ENCODE results near the gene FGD6. TPM values are rescaled to one million over a fixed set of nuclear protein-coding genes. Genes with fewer than 3 reads are reported as not detected.
A peak's percentile ranks its signal among the peaks of the same experiment; 100 is the strongest.

The FGD6 gene
- total RNA-seq, 2 experiments from 2014 or later, result 5.6 to 7.8 TPM

DNA sequence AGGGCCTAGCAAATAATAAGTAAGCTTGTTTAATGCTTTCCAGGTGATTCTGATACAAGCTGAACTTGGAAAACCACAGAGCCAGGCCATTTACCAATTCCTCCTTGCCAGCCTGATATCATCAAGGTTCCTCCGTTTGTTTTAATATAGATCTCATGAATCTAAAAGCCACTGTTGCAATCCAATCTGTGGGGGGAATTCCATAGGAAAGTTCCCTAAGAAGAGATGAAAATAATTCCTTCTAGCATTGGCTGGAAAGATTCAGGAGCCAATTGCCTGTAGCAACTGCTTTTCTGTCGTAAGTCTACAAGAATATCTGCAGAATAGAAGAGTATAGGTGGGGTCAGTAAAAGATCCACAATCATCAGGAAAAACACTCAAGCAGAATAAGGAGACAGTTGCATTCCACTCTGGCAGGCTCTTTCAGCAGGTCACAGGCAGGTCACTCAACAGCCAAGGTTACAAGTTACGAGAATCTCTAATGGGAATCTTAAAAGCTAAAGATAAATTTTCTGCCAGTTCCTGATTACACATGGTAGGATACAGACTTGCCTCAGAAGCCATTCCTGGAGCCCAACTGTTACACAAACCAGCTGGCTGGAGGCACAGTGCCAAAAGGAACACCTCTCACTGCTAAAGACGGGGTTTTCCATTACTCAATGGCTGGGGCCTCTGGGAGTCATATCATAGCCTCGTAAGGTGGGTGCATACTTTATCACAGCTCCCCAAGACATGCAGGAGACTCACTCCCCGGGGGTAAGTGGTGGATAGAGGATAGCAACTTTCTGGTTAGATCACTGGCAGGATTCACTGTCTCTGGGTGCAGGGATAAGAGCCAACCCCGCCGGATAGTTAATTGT, 43.6 kb downstream of the FGD6 start:
- Histone ChIP-seq H4K20me1 (ENCODE audit: insufficient read depth, low read length) (no peaks in the 10 kb centered on the region), H2AFZ (ENCODE audit: low read length) (no peak overlapping the region), H3K4me1 (ENCODE audit: insufficient read depth, low read length, poor library complexity, severe bottlenecking) (peaks cover 3% of the 10 kb centered on the region), H3K36me3 (ENCODE audit: insufficient read depth, low read length) (no peaks in the 10 kb centered on the region; the same call in 1 of the 2 replicates), H3K4me3 (ENCODE audit: low read depth, low read length, poor library complexity, severe bottlenecking) (no peak overlapping the region), H3K9me3 (ENCODE audit: low read length) (no peaks in the 10 kb centered on the region), H3K79me2 (ENCODE audit: insufficient read depth, low read depth, low read length) (no peaks in the 10 kb centered on the region), H3K27ac (ENCODE audit: low read depth, low read length, poor library complexity, severe bottlenecking) (no peak overlapping the region), H3K9me2 (ENCODE audit: insufficient read depth, low read length) (no peaks in the 10 kb centered on the region), H3K4me2 (ENCODE audit: low read length) (no peak overlapping the region)
- ChIA-PET POLR2A (interaction anchor here (0.6 to 1.7 kb wide), 2 partner anchors 10 to 532 kb away, joined by 4 read pairs; no protein-coding TSS in a partner anchor), CTCF (ENCODE audit: unreplicated experiment) (no interaction called here)
- DNase-seq (ENCODE audit: low spot score), result no peak
- TF ChIP-seq, protein P1, sequence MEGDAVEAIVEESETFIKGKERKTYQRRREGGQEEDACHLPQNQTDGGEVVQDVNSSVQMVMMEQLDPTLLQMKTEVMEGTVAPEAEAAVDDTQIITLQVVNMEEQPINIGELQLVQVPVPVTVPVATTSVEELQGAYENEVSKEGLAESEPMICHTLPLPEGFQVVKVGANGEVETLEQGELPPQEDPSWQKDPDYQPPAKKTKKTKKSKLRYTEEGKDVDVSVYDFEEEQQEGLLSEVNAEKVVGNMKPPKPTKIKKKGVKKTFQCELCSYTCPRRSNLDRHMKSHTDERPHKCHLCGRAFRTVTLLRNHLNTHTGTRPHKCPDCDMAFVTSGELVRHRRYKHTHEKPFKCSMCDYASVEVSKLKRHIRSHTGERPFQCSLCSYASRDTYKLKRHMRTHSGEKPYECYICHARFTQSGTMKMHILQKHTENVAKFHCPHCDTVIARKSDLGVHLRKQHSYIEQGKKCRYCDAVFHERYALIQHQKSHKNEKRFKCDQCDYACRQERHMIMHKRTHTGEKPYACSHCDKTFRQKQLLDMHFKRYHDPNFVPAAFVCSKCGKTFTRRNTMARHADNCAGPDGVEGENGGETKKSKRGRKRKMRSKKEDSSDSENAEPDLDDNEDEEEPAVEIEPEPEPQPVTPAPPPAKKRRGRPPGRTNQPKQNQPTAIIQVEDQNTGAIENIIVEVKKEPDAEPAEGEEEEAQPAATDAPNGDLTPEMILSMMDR (conservative IDR thresholded peaks at IDR 0.05; ENCODE audit: low read length), result no peak
- no peak for TF ChIP-seq EZH2phosphoT487 (IDR thresholded peaks at IDR 0.05; ENCODE audit: borderline replicate concordance, low read depth, low read length)
- intact Hi-C loops (cut with micrococcal nuclease; ENCODE audit: unreplicated experiment), result no loop called here
- BruUV-seq (replicated peaks), result no TSS peak

DNA sequence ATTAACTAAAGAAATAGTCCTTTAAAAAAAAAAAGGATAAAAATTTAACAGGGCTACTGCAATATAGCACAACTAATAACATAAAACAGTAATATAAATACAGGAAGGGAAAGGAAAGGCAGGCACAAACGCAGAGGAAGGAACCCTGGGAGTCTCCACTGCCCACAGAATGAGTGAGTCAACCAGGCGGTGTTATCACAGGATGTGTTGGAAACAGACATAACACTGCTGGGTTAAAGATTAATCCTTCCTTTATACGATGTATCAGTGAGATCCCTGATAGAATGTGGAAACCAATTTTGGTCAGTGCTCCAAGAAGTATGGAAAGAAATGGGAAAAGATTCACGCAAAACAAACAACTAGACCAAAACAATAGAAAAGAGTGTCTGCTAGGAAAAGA, 47.9 kb downstream of the FGD6 start:
- no peak overlapping the region for H3K27ac ChIP-seq (ENCODE audit: low read depth, low read length, poor library complexity, severe bottlenecking)
- BruUV-seq (replicated peaks), result no TSS peak
- ChIA-PET CTCF (ENCODE audit: unreplicated experiment) (no interaction called here), POLR2A (no interaction called here)
- H3K9me2 ChIP-seq (ENCODE audit: insufficient read depth, low read length), result no peaks in the 10 kb centered on the region
- no peak for TF ChIP-seq EZH2phosphoT487 (IDR thresholded peaks at IDR 0.05; ENCODE audit: borderline replicate concordance, low read depth, low read length)
- TF ChIP-seq, protein P1 (conservative IDR thresholded peaks at IDR 0.05; ENCODE audit: low read length), result no peak
- H2AFZ ChIP-seq (ENCODE audit: low read length), result no peak overlapping the region
- H3K4me1 ChIP-seq (ENCODE audit: insufficient read depth, low read length, poor library complexity, severe bottlenecking), result no peaks in the 10 kb centered on the region
- H3K4me2 ChIP-seq (ENCODE audit: low read length), result no peak overlapping the region
- H3K9me3 ChIP-seq (ENCODE audit: low read length), result no peaks in the 10 kb centered on the region
- intact Hi-C loops (cut with micrococcal nuclease; ENCODE audit: unreplicated experiment), result no loop called here
- no peaks in the 10 kb centered on the region for H4K20me1 ChIP-seq (ENCODE audit: insufficient read depth, low read length)
- H3K4me3 ChIP-seq (ENCODE audit: low read depth, low read length, poor library complexity, severe bottlenecking), result no peak overlapping the region
- no peaks in the 10 kb centered on the region for H3K79me2 ChIP-seq (ENCODE audit: insufficient read depth, low read depth, low read length)
- peaks cover 3% of the 10 kb centered on the region; the same call in 1 of the 2 replicates for H3K36me3 ChIP-seq (ENCODE audit: insufficient read depth, low read length)
- DNase-seq (ENCODE audit: low spot score), result no peak

DNA sequence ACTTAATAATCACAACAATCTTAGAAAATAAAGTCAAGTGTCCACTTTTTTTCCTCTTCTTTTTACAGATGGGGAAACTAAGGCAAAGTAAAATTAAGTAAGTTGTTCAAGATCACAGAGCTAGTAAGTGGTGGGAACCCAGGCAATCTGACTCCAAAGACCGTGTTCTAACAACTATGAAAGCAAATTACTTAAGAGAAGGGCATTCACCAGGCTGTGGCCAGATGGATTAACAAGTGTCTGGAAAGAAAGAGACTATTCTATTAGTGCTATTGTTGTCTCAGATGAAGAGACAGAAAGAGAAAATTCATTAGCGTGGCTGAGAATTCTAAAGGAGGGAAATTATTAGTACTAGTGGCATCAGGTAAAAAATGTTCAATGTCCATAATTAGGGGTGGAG, 48.5 kb downstream of the FGD6 start:
- Histone ChIP-seq H3K9me2 (ENCODE audit: insufficient read depth, low read length) (no peaks in the 10 kb centered on the region), H3K4me1 (ENCODE audit: insufficient read depth, low read length, poor library complexity, severe bottlenecking) (no peaks in the 10 kb centered on the region), H3K9me3 (ENCODE audit: low read length) (no peaks in the 10 kb centered on the region), H3K4me2 (ENCODE audit: low read length) (no peak overlapping the region), H3K79me2 (ENCODE audit: insufficient read depth, low read depth, low read length) (no peaks in the 10 kb centered on the region), H3K4me3 (ENCODE audit: low read depth, low read length, poor library complexity, severe bottlenecking) (no peak overlapping the region), H2AFZ (ENCODE audit: low read length) (no peak overlapping the region), H3K27ac (ENCODE audit: low read depth, low read length, poor library complexity, severe bottlenecking) (no peak overlapping the region), H4K20me1 (ENCODE audit: insufficient read depth, low read length) (no peaks in the 10 kb centered on the region), H3K36me3 (ENCODE audit: insufficient read depth, low read length) (peaks cover 3% of the 10 kb centered on the region; the same call in 1 of the 2 replicates)
- TSS peak; percentile 42 for BruUV-seq (replicated peaks)
- intact Hi-C loops (cut with micrococcal nuclease; ENCODE audit: unreplicated experiment), result no loop called here
- CTCF ChIA-PET (ENCODE audit: unreplicated experiment), result no interaction called here
- no peak for DNase-seq (ENCODE audit: low spot score)
- POLR2A ChIA-PET, result interaction anchor here (0.6 to 0.7 kb wide), 2 partner anchors 292 to 353 kb away, joined by 3 to 5 read pairs; no protein-coding TSS in a partner anchor
- TF ChIP-seq, protein P1 (conservative IDR thresholded peaks at IDR 0.05; ENCODE audit: low read length), result no peak
- TF ChIP-seq EZH2phosphoT487 (IDR thresholded peaks at IDR 0.05; ENCODE audit: borderline replicate concordance, low read depth, low read length), result no peak
